GM08714 (cell line): ENCODE data around the gene HPDL.

Source experiments
- H3K4me3 ChIP-seq: fragments of 200-500 bp; sonication (Bioruptor generic); 2 replicates; pipeline ENCODE4 v1.5.1; 2014; ENCODE audit warnings: mild to moderate bottlenecking, low read length, inconsistent platforms
- ZNF274 ChIP-seq: IDR thresholded peaks from 2 replicates; pipeline ENCODE4 v1.6.1; 2012; ENCODE audit warnings: mild to moderate bottlenecking, low read depth, low read length

HPDL gene

GRCh38 chr1:45305231-45305630 is 21.5 kb upstream of the HPDL start:
- TF ChIP-seq ZNF274, result no peak
- H3K4me3 ChIP-seq, result no peak overlapping the region

- H3K4me3 ChIP-seq, result peak overlapping the region; percentile 14; the same call in 1 of the 2 replicates
- TF ChIP-seq ZNF274, result no peak
Measured at GRCh38 chr1:45306319-45306718, 20.4 kb upstream of the HPDL start.

- H3K4me3 ChIP-seq, result no peak overlapping the region
- TF ChIP-seq ZNF274, result no peak
Measured at GRCh38 chr1:45306905-45307304, 19.8 kb upstream of the HPDL start.

GRCh38 chr1:45314266-45314665 is 12.4 kb upstream of the HPDL start:
- H3K4me3 ChIP-seq, result no peak overlapping the region
- no peak for TF ChIP-seq ZNF274

GRCh38 chr1:45317166-45317565 is 9.5 kb upstream of the HPDL start:
- TF ChIP-seq ZNF274, result no peak
- no peak overlapping the region for H3K4me3 ChIP-seq

- H3K4me3 ChIP-seq, result no peak overlapping the region
- TF ChIP-seq ZNF274, result no peak
Measured at GRCh38 chr1:45319761-45320160, 6.9 kb upstream of the HPDL start.

- no peak for TF ChIP-seq ZNF274
- H3K4me3 ChIP-seq, result no peak overlapping the region
Measured at GRCh38 chr1:45321444-45321843, 5.3 kb upstream of the HPDL start.

GRCh38 chr1:45322486-45323040 is 4.1 kb upstream of the HPDL start:
- H3K4me3 ChIP-seq, result no peak overlapping the region
- TF ChIP-seq ZNF274, result no peak

- no peak overlapping the region; the same call in 1 of the 2 replicates for H3K4me3 ChIP-seq
- TF ChIP-seq ZNF274, result no peak
Measured at GRCh38 chr1:45325851-45326506, 716 bp upstream of the HPDL start.

GRCh38 chr1:45327644-45328515 is 1.2 kb downstream of the HPDL start:
- peak overlapping the region; percentile 63; the same call in 1 of the 2 replicates for H3K4me3 ChIP-seq

GRCh38 chr1:45328680-45329079 is 2.0 kb downstream of the HPDL start:
- H3K4me3 ChIP-seq, result no peak overlapping the region
- no peak for TF ChIP-seq ZNF274

More at GRCh38 chr1:45327644-45328515, 1.2 kb downstream of the HPDL start:
- TF ChIP-seq ZNF274, result no peak

- no peak overlapping the region for H3K4me3 ChIP-seq
Measured at GRCh38 chr1:45329445-45329844, 2.8 kb downstream of the HPDL start.

GRCh38 chr1:45331436-45332345 is 5.0 kb downstream of the HPDL start:
- no peak for TF ChIP-seq ZNF274
- no peak overlapping the region for H3K4me3 ChIP-seq

More at GRCh38 chr1:45329445-45329844, 2.8 kb downstream of the HPDL start:
- TF ChIP-seq ZNF274, result no peak

- no peak overlapping the region for H3K4me3 ChIP-seq
- TF ChIP-seq ZNF274, result no peak
Measured at GRCh38 chr1:45332346-45332720, 5.6 kb downstream of the HPDL start.
